ENCODE data around the gene CTDSPL. TPM values are rescaled to one million over a fixed set of nuclear protein-coding genes. Genes with fewer than 3 reads are reported as not detected.

CTDSPL gene, protein sequence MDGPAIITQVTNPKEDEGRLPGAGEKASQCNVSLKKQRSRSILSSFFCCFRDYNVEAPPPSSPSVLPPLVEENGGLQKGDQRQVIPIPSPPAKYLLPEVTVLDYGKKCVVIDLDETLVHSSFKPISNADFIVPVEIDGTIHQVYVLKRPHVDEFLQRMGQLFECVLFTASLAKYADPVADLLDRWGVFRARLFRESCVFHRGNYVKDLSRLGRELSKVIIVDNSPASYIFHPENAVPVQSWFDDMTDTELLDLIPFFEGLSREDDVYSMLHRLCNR
- 78.3 TPM for total RNA-seq
- 55.9 TPM for polyA plus RNA-seq (ENCODE audit: insufficient read depth, low read depth, low replicate concordance)
- long read RNA-seq, donor 1, full-length matches to known transcripts = 11 of 24 reads
- long read RNA-seq, donor 1, partial matches to known transcripts = 13 of 24 reads
- long read RNA-seq, donor 1, other reads (novel, unspliced or antisense) = 0 of 24 reads
- long read RNA-seq, donor 2, full-length matches to known transcripts = 12 of 27 reads
- long read RNA-seq, donor 2, partial matches to known transcripts = 15 of 27 reads
- long read RNA-seq, donor 2, other reads (novel, unspliced or antisense) = 0 of 27 reads
- long read RNA-seq, donor 3, full-length matches to known transcripts = 17 of 45 reads
- long read RNA-seq, donor 3, partial matches to known transcripts = 23 of 45 reads
- long read RNA-seq, donor 3, other reads (novel, unspliced or antisense) = 5 of 45 reads
- long read RNA-seq, donor 4, full-length matches to known transcripts = 16 of 16 reads
- long read RNA-seq, donor 4, partial matches to known transcripts = 0 of 16 reads
- long read RNA-seq, donor 4, other reads (novel, unspliced or antisense) = 0 of 16 reads
- long read RNA-seq, donor 5, full-length matches to known transcripts = 4 of 4 reads
- long read RNA-seq, donor 5, partial matches to known transcripts = 0 of 4 reads
- long read RNA-seq, donor 5, other reads (novel, unspliced or antisense) = 0 of 4 reads
- long read RNA-seq, donor 6, full-length matches to known transcripts = 1 of 9 reads
- long read RNA-seq, donor 6, partial matches to known transcripts = 8 of 9 reads
- long read RNA-seq, donor 6, other reads (novel, unspliced or antisense) = 0 of 9 reads
- long read RNA-seq, donor 7, full-length matches to known transcripts = 42 of 72 reads
- long read RNA-seq, donor 7, partial matches to known transcripts = 5 of 72 reads
- long read RNA-seq, donor 7, other reads (novel, unspliced or antisense) = 25 of 72 reads
- long read RNA-seq, donor 8, full-length matches to known transcripts = 11 of 25 reads
- long read RNA-seq, donor 8, partial matches to known transcripts = 14 of 25 reads
- long read RNA-seq, donor 8, other reads (novel, unspliced or antisense) = 0 of 25 reads
- long read RNA-seq, donor 9, full-length matches to known transcripts = 7 of 12 reads
- long read RNA-seq, donor 9, partial matches to known transcripts = 5 of 12 reads
- long read RNA-seq, donor 9, other reads (novel, unspliced or antisense) = 0 of 12 reads
- long read RNA-seq, donor 10, full-length matches to known transcripts = 19 of 41 reads
- long read RNA-seq, donor 10, partial matches to known transcripts = 22 of 41 reads
- long read RNA-seq, donor 10, other reads (novel, unspliced or antisense) = 0 of 41 reads

- no peaks in the 10 kb centered on the region for H3K27me3 ChIP-seq (ENCODE audit: control insufficient read depth, insufficient read depth, low read length)
- H3K9ac ChIP-seq (ENCODE audit: low read length in 3 of 3) = peak within 1 kb of the TSS; percentile 74 to 96 (median 96)
- peaks cover 3 to 20% (median 8%) of the 10 kb centered on the region in 3 donors for H3K4me1 ChIP-seq (ENCODE audit: control insufficient read depth in 2 of 3, insufficient read depth in 2 of 3, low read depth in 1 of 3, low read length in 3 of 3)
- peak in 4 of 5 donors; percentile 67 to 89 (median 82) for DNase-seq
- intact Hi-C loops (cut with DNase I) = no loop called here
- FAIRE-seq = no peak
- H3K27ac ChIP-seq (ENCODE audit: low read depth in 2 of 2, low read length in 2 of 2) = peak within 1 kb of the TSS; percentile 90 to 92
- peak within 1 kb of the TSS; percentile 76 to 100 (median 97) for H3K4me3 ChIP-seq (ENCODE audit: low read length in 3 of 3)
- no peak for TF ChIP-seq CTCF (IDR thresholded peaks at IDR 0.05; ENCODE audit: borderline replicate concordance, extremely low read depth, insufficient read depth)
- H3K36me3 ChIP-seq (ENCODE audit: control insufficient read depth in 2 of 3, insufficient read depth in 3 of 3, low read length in 3 of 3) = no peaks in the 10 kb centered on the region
- no peaks in the 10 kb centered on the region for H3K9me3 ChIP-seq (ENCODE audit: control insufficient read depth in 2 of 3, insufficient read depth in 1 of 3, low read length in 3 of 3)
Measured at GRCh38 chr3:37861620-37862041, at the start of gene CTDSPL. CTDSPL (plus strand) TSS chr3:37861880; CDS start chr3:37862200, 320 bp downstream.

DNA sequence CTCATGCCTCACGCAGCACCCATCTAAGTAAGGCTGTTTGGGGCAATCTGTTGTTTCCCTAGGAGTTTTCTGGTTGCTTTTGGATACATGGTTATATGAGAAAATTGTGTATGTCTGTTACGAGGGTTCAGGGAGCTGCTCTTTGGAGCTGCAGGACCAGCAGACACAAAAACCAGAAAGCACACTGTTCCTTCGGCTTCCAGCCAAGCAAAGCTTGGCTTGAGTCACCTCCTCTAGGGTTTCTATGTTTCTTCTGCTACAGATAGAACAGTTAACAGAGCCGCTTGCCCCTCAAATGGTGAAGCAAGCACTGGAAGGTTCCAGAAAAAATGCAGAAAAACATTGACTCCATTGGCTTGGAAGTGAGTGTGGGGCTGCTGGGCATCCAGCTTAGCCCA is 49.2 kb upstream of the CTDSPL start:
- no peak overlapping the region for H3K4me3 ChIP-seq (ENCODE audit: low read length in 3 of 3)
- DNase-seq (peak in 1 of 5 donors; percentile 46), FAIRE-seq (no peak)
- peaks cover 0 to 7% (median 0%) of the 10 kb centered on the region in 3 donors for H3K4me1 ChIP-seq (ENCODE audit: control insufficient read depth in 2 of 3, insufficient read depth in 2 of 3, low read depth in 1 of 3, low read length in 3 of 3)
- no peaks in the 10 kb centered on the region for H3K27me3 ChIP-seq (ENCODE audit: control insufficient read depth, insufficient read depth, low read length)
- intact Hi-C loops (cut with DNase I) = no loop called here
- H3K27ac ChIP-seq (ENCODE audit: low read depth in 2 of 2, low read length in 2 of 2) = no peak overlapping the region
- peaks cover 0 to 6% (median 4%) of the 10 kb centered on the region in 3 donors for H3K36me3 ChIP-seq (ENCODE audit: control insufficient read depth in 2 of 3, insufficient read depth in 3 of 3, low read length in 3 of 3)
- no peaks in the 10 kb centered on the region for H3K9me3 ChIP-seq (ENCODE audit: control insufficient read depth in 2 of 3, insufficient read depth in 1 of 3, low read length in 3 of 3)
- no peak for TF ChIP-seq CTCF (IDR thresholded peaks at IDR 0.05; ENCODE audit: borderline replicate concordance, extremely low read depth, insufficient read depth)
- no peak overlapping the region for H3K9ac ChIP-seq (ENCODE audit: low read length in 3 of 3)

DNA sequence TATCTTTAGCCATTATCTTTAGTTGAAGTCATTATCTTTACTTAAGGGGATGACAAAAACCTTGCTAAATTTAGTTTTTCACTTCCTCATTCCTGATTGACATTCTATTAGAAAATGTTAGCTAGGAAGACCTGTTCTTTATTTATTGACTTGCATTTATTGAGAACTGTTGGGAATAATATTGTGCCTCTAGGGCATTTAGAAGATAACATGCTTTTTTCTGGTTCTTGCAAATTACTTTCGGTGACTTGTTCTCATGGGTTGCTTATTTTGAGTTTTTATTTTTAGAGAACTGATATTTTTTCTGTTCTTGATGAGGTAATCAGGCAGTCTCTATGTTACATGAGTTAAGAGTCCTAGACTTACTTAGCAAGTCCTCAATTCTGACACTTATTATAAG is 48.3 kb upstream of the CTDSPL start:
- no peak for TF ChIP-seq CTCF (IDR thresholded peaks at IDR 0.05; ENCODE audit: borderline replicate concordance, extremely low read depth, insufficient read depth)
- peaks cover 0 to 7% (median 0%) of the 10 kb centered on the region in 3 donors for H3K4me1 ChIP-seq (ENCODE audit: control insufficient read depth in 2 of 3, insufficient read depth in 2 of 3, low read depth in 1 of 3, low read length in 3 of 3)
- no peak for DNase-seq
- no peaks in the 10 kb centered on the region for H3K27me3 ChIP-seq (ENCODE audit: control insufficient read depth, insufficient read depth, low read length)
- H3K36me3 ChIP-seq (ENCODE audit: control insufficient read depth in 2 of 3, insufficient read depth in 3 of 3, low read length in 3 of 3) = peaks cover 3 to 4% (median 3%) of the 10 kb centered on the region in 3 donors
- intact Hi-C loops (cut with DNase I) = no loop called here
- H3K4me3 ChIP-seq (ENCODE audit: low read length in 3 of 3) = no peak overlapping the region
- H3K9ac ChIP-seq (ENCODE audit: low read length in 3 of 3) = no peak overlapping the region
- H3K9me3 ChIP-seq (ENCODE audit: control insufficient read depth in 2 of 3, insufficient read depth in 1 of 3, low read length in 3 of 3) = no peaks in the 10 kb centered on the region
- H3K27ac ChIP-seq (ENCODE audit: low read depth in 2 of 2, low read length in 2 of 2) = no peak overlapping the region
- no peak for FAIRE-seq

Measured in kidney (tissue), 22 donors.